HFF-Myc (cell line): ENCODE data around the gene ICE1.
A peak's percentile ranks its signal among the peaks of the same experiment; 100 is the strongest.
"Not testable (repeated sequence)": the region's sequence is repeated elsewhere in the genome, so short reads cannot be mapped to it uniquely, and the experiment has no call there.

ENCODE experiments used
- DNase-seq: peaks from one replicate; pipeline ENCODE4 v3.0.0-alpha.2; 2011; ENCODE audit warnings: low read depth; ENCODE audit errors: extremely low read depth
- H3K4me3 ChIP-seq: replicated peaks from 2 replicates; pipeline ENCODE4 v1.5.1; 2011; ENCODE audit warnings: low read depth, mild to moderate bottlenecking, control low read depth, low read length
- CTCF ChIP-seq: IDR thresholded peaks from 2 replicates; pipeline ENCODE4 v1.5.1; 2012; ENCODE audit warnings: mild to moderate bottlenecking, low read depth, low read length, control low read depth; ENCODE audit errors: missing control alignments

ICE1 gene

GRCh38 chr5:5387777-5388176 lies 34.7 kb upstream of the ICE1 start:
- DNase-seq = no peak
- no peak overlapping the region for H3K4me3 ChIP-seq
- no peak for TF ChIP-seq CTCF

GRCh38 chr5:5390121-5390869 lies 32.2 kb upstream of the ICE1 start:
- not testable (repeated sequence) for H3K4me3 ChIP-seq, DNase-seq

GRCh38 chr5:5392504-5392903 lies 30.0 kb upstream of the ICE1 start:
- H3K4me3 ChIP-seq, DNase-seq: not testable (repeated sequence)

GRCh38 chr5:5394384-5394986 lies 28.0 kb upstream of the ICE1 start:
- peak; percentile 68 for TF ChIP-seq CTCF
- not testable (repeated sequence) for H3K4me3 ChIP-seq
- DNase-seq = peak; percentile 38

GRCh38 chr5:5395093-5395492 lies 27.4 kb upstream of the ICE1 start:
- not testable (repeated sequence) for H3K4me3 ChIP-seq, DNase-seq

- no peak for DNase-seq
- no peak for TF ChIP-seq CTCF
- H3K4me3 ChIP-seq = no peak overlapping the region
These were observed 24.4 kb upstream of the ICE1 start for GRCh38 chr5:5398071-5398470.

GRCh38 chr5:5401095-5401494 lies 21.4 kb upstream of the ICE1 start:
- no peak for DNase-seq
- no peak for TF ChIP-seq CTCF

GRCh38 chr5:5403741-5404140 lies 18.7 kb upstream of the ICE1 start:
- H3K4me3 ChIP-seq = no peak overlapping the region
- no peak for TF ChIP-seq CTCF
- no peak for DNase-seq

More at GRCh38 chr5:5401095-5401494, 21.4 kb upstream of the ICE1 start:
- no peak overlapping the region for H3K4me3 ChIP-seq
